HepG2 (cell line): ENCODE measurements around the gene TBKBP1. TPM values are rescaled to one million over a fixed set of nuclear protein-coding genes. Genes with fewer than 3 reads are reported as not detected.
A peak's percentile ranks its signal among the peaks of the same experiment; 100 is the strongest.

Experiments used
- ARNT2 ChIP-seq: sonication (generic); formaldehyde crosslinking; IDR thresholded peaks from 2 replicates; pipeline ENCODE4 v1.8.0; 2022; ENCODE audit warnings: mild to moderate bottlenecking, low read depth, missing genetic modification reagents, moderate library complexity
- ATRX ChIP-seq: sonication (generic); formaldehyde crosslinking; IDR thresholded peaks from 2 replicates; pipeline ENCODE4 v1.4.0; 2020; ENCODE audit warnings: missing genetic modification reagents, borderline replicate concordance
- ELF3 ChIP-seq: IDR thresholded peaks from 2 replicates; pipeline ENCODE4 v1.6.1; 2016; ENCODE audit warnings: missing genetic modification reagents, missing compliant biosample characterization
- FOXK1 ChIP-seq: sonication (generic); formaldehyde crosslinking; IDR thresholded peaks from 2 replicates; pipeline ENCODE4 v1.4.0; 2020; ENCODE audit warnings: low read depth, missing genetic modification reagents, borderline replicate concordance
- MLLT10 ChIP-seq: sonication (generic); formaldehyde crosslinking; IDR thresholded peaks from 2 replicates; pipeline ENCODE4 v1.4.0; 2020; ENCODE audit warnings: missing genetic modification reagents
- NR2F1 ChIP-seq, 2 experiments: fragments of 450-650 bp in 1 of 2; formaldehyde crosslinking in 1 of 2; IDR thresholded peaks; 2 replicates each; pipeline versions ENCODE4 v1.5.0 to v1.6.1; 2016 to 2020; ENCODE audit warnings: mild to moderate bottlenecking in 1 of 2, missing compliant biosample characterization in 1 of 2, missing genetic modification reagents in 1 of 2, moderate library complexity in 1 of 2
- NRL ChIP-seq: sonication (generic); formaldehyde crosslinking; IDR thresholded peaks from 2 replicates; pipeline ENCODE4 v1.5.0; 2020; ENCODE audit warnings: missing genetic modification reagents, mild to moderate bottlenecking, moderate library complexity, borderline replicate concordance
- RFX3 ChIP-seq: IDR thresholded peaks from 2 replicates; pipeline ENCODE4 v1.6.1; 2016; ENCODE audit warnings: missing biosample characterization, missing genetic modification reagents
- RXRA ChIP-seq: sonication (generic); formaldehyde crosslinking; IDR thresholded peaks from 2 replicates; pipeline ENCODE4 v1.5.1; 2020; ENCODE audit warnings: missing genetic modification reagents
- SRF ChIP-seq: IDR thresholded peaks from 2 replicates; pipeline ENCODE4 v1.6.1; 2011; ENCODE audit warnings: mild to moderate bottlenecking, low read depth, low read length, moderate library complexity
- TARDBP ChIP-seq: sonication (generic); formaldehyde crosslinking; IDR thresholded peaks from 2 replicates; pipeline ENCODE4 v1.8.0; 2022; ENCODE audit warnings: mild to moderate bottlenecking, missing genetic modification reagents
- TBL1XR1 ChIP-seq: fragments of 150-350 bp; IDR thresholded peaks from 2 replicates; pipeline ENCODE4 v1.6.1; 2014; ENCODE audit warnings: borderline replicate concordance, low read length; ENCODE audit not compliant: partially characterized antibody
- TEAD3 ChIP-seq: optimal IDR thresholded peaks from 2 replicates; pipeline ENCODE3; 2016; ENCODE audit warnings: borderline replicate concordance
- ZNF616 ChIP-seq: sonication (generic); formaldehyde crosslinking; IDR thresholded peaks from 2 replicates; pipeline ENCODE4 v1.5.0; 2020; ENCODE audit warnings: low read depth, mild to moderate bottlenecking, missing genetic modification reagents
- ZNF652 ChIP-seq: IDR thresholded peaks from 2 replicates; pipeline ENCODE4 v1.6.1; 2016; ENCODE audit warnings: low read depth, borderline replicate concordance
- ZNF766 ChIP-seq: sonication (generic); formaldehyde crosslinking; IDR thresholded peaks from 2 replicates; pipeline ENCODE4 v1.5.0; 2020; ENCODE audit warnings: missing genetic modification reagents, borderline replicate concordance
- polyA plus RNA-seq, 8 experiments: library from polyadenylated mRNA; depleted of rRNA in 3 of 8; stranded (reverse) in 7 of 8; unstranded in 1 of 8; fragments of >200 nt; fragmentation: Illumina TruSeq in 4 of 8; extraction: Trizol in 4 of 8; gene quantifications; 2 replicates each; pipeline versions ENCODE4 v1.2.1 to v1.2.3, GENCODE V29; 2011 to 2016; ENCODE audit warnings: low read depth in 4 of 8, missing spikeins in 1 of 8, mixed read lengths in 1 of 8; ENCODE audit not compliant: insufficient read depth in 1 of 8
- total RNA-seq, 5 experiments: library from RNA; depleted of rRNA; stranded (reverse); fragments of >200 nt; fragmentation: Illumina TruSeq; extraction: Trizol; gene quantifications; 2 replicates each; pipeline ENCODE4 v1.2.3, GENCODE V29; 2016; ENCODE audit warnings: low read depth in 1 of 5
- TF ChIP-seq, protein P1 (sequence below): sonication (generic); formaldehyde crosslinking; IDR thresholded peaks from 2 replicates; pipeline ENCODE4 v1.5.1; 2020; ENCODE audit warnings: missing genetic modification reagents, mild to moderate bottlenecking, borderline replicate concordance
- TF ChIP-seq, protein P2 (sequence below): sonication (generic); formaldehyde crosslinking; IDR thresholded peaks from 2 replicates; pipeline ENCODE4 v1.4.0; 2020; ENCODE audit warnings: mild to moderate bottlenecking, low read depth, missing genetic modification reagents
- TF ChIP-seq, protein P3 (sequence below): sonication (generic); formaldehyde crosslinking; IDR thresholded peaks from 2 replicates; pipeline ENCODE4 v1.8.0; 2022; ENCODE audit warnings: low read depth, missing genetic modification reagents
- TF ChIP-seq, protein P4 (sequence below): sonication (generic); formaldehyde crosslinking; IDR thresholded peaks from 2 replicates; pipeline ENCODE4 v1.8.1; 2023; ENCODE audit warnings: missing genetic modification reagents, mild to moderate bottlenecking, borderline replicate concordance
- TF ChIP-seq, protein P5 (sequence below): IDR thresholded peaks from 2 replicates; pipeline ENCODE4 v1.6.1; 2012; ENCODE audit warnings: low read depth, low read length, improper control_type of control experiment

Gene TBKBP1
- total and polyA plus RNA-seq, 2 of the 13 experiments (the other 11 are each of a cell fraction or from before 2014, with no cell fraction given), result 2.6 to 7.0 TPM

DNA sequence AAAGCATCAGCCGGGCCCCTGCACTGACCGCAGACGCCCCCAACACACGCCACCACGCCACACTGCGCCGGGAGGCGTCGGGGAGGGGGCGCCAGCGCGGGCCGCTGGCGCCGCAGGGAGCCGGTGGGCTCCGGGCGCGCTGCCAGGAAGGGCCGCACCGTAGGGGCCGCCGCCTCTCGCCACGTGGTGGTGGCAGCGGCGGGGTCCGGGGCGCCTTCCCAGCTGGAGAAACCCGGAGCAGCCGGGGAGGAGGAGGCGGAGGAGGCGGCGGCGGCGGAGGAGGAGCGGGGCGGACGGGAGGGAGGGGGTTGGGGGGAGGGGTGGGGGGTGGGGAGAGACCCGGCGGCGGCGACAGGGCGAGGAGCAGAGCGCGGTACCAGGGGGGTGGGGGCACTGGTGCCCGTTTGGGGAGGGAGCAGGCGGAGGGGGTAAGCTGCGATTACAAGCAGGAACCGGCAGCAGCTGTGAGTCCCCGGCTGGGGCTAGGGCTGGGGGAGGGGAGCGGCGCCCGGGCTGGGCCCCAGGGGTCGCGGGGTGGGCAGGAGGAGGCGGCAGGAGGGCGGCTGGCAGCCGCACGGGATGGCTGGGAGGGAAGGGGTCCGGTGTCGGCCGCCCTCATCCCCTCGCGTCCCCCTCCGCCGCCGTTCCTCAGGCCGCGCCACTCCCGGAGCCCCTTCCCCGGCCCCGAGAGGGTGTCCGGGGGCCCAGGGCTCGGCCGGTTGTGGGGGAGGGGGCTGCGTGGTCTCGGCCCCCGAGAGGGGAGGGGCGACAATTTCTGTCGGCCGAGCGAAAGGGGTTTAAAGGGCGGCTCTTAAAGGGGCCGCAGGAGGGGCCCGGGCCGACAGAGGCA is at the start of gene TBKBP1 (continued):
- TF ChIP-seq RFX3 (CRISPR knock-in tag) (no peak), TBL1XR1 (no peak), SRF (no peak), ARNT2 (CRISPR knock-in tag) (no peak), RXRA (CRISPR knock-in tag) (no peak), NRL (CRISPR knock-in tag) (no peak), TEAD3 (CRISPR knock-in tag) (no peak), TARDBP (CRISPR knock-in tag) (no peak), NR2F1 (CRISPR knock-in tag; IDR thresholded peaks at IDR 0.05) (no peak), ZNF652 (CRISPR knock-in tag) (no peak), ZNF616 (CRISPR knock-in tag) (no peak), MLLT10 (CRISPR knock-in tag) (no peak), FOXK1 (peak; percentile 15; the same call in 1 of the 2 replicates), ZNF766 (CRISPR knock-in tag) (no peak), ATRX (CRISPR knock-in tag) (no peak), ELF3 (CRISPR knock-in tag) (no peak)
- TF ChIP-seq, protein P1, sequence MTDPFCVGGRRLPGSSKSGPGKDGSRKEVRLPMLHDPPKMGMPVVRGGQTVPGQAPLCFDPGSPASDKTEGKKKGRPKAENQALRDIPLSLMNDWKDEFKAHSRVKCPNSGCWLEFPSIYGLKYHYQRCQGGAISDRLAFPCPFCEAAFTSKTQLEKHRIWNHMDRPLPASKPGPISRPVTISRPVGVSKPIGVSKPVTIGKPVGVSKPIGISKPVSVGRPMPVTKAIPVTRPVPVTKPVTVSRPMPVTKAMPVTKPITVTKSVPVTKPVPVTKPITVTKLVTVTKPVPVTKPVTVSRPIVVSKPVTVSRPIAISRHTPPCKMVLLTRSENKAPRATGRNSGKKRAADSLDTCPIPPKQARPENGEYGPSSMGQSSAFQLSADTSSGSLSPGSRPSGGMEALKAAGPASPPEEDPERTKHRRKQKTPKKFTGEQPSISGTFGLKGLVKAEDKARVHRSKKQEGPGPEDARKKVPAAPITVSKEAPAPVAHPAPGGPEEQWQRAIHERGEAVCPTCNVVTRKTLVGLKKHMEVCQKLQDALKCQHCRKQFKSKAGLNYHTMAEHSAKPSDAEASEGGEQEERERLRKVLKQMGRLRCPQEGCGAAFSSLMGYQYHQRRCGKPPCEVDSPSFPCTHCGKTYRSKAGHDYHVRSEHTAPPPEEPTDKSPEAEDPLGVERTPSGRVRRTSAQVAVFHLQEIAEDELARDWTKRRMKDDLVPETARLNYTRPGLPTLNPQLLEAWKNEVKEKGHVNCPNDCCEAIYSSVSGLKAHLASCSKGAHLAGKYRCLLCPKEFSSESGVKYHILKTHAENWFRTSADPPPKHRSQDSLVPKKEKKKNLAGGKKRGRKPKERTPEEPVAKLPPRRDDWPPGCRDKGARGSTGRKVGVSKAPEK (CRISPR knock-in tag), result no peak
- TF ChIP-seq, protein P2, sequence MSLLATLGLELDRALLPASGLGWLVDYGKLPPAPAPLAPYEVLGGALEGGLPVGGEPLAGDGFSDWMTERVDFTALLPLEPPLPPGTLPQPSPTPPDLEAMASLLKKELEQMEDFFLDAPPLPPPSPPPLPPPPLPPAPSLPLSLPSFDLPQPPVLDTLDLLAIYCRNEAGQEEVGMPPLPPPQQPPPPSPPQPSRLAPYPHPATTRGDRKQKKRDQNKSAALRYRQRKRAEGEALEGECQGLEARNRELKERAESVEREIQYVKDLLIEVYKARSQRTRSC (CRISPR knock-in tag), result no peak
- TF ChIP-seq, protein P3, sequence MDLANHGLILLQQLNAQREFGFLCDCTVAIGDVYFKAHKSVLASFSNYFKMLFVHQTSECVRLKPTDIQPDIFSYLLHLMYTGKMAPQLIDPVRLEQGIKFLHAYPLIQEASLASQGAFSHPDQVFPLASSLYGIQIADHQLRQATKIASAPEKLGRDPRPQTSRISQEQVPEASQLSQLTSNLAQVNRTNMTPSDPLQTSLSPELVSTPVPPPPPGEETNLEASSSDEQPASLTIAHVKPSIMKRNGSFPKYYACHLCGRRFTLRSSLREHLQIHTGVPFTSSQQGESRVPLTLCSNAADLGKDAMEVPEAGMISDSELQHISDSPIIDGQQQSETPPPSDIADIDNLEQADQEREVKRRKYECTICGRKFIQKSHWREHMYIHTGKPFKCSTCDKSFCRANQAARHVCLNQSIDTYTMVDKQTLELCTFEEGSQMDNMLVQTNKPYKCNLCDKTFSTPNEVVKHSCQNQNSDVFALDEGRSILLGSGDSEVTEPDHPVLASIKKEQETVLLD (CRISPR knock-in tag), result no peak
- TF ChIP-seq, protein P4, sequence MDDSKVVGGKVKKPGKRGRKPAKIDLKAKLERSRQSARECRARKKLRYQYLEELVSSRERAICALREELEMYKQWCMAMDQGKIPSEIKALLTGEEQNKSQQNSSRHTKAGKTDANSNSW, result no peak
- TF ChIP-seq, protein P5, sequence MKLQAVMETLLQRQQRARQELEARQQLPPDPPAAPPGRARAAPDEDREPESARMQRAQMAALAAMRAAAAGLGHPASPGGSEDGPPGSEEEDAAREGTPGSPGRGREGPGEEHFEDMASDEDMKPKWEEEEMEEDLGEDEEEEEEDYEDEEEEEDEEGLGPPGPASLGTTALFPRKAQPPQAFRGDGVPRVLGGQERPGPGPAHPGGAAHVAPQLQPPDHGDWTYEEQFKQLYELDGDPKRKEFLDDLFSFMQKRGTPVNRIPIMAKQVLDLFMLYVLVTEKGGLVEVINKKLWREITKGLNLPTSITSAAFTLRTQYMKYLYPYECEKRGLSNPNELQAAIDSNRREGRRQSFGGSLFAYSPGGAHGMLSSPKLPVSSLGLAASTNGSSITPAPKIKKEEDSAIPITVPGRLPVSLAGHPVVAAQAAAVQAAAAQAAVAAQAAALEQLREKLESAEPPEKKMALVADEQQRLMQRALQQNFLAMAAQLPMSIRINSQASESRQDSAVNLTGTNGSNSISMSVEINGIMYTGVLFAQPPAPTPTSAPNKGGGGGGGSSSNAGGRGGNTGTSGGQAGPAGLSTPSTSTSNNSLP, result no peak
